ENCODE data around the gene OPN1LW.
A peak's percentile ranks its signal among the peaks of the same experiment; 100 is the strongest.
"Not testable (repeated sequence)": the region's sequence is repeated elsewhere in the genome, so short reads cannot be mapped to it uniquely, and the experiment has no call there.

The OPN1LW gene

DNA sequence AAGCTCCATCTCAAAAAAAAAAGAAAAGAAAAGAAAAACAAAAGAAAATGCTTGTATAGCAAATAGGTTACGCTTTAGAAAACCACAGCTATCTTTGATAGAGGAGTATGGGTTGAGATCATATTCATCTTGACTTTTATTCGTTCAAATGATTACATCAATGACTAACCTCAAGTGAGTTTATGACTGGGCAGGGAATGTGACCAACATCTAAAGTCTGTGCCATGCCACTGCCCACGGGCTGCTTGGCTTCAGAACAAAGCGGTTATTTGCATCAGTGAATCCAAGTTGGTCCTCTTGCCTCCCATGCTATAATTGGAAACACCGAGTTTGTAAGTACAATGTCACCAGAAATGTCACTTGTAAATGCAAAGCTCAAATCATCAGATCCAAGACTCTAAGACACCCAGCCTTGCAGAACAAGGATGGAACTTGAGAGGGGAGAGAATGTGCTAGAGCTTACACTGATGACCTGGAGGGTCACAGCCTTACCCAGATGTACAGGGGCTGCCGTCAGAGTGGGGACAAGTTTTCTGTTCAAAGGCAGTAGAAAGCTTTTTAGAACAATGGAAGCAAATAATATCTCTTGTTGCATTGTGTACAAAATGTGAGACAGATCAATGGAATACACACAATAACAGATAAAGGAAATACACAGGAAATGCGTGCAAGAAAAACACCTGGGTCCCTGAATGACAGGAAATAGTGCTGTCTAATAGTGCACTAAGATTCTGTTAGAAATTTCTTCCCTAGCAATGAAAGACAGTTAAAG, 8.4 kb upstream of the OPN1LW start:
- DNase-seq = no peak

DNA sequence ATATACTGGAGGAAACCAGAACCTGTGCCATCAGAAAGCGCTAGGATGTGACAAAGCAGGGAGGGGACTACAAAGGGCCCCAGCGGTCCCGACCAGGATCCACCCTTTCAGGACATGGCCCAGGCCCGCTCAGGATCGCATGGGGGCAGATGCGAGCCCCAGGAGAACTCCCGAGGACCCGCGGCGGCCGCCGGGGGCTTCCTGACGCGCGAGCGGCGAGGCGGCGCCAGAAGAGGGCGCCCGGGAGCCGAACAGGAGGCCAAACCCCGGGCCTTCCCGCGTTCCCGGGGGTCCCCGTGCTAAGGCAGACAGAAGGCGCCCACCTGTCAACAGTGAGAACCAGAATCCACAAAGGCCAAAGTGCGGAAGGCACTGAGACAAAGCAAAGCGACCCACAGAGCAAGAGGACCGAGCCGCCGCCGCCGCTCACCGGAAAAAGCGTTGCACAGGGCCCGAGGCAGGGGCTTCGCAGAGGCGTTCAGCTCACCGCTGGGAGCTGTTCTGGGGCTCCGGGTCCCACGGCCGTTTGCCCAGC, 7.3 kb upstream of the OPN1LW start:
- DNase-seq = peak in 1 of 2 donors; percentile 34

DNA sequence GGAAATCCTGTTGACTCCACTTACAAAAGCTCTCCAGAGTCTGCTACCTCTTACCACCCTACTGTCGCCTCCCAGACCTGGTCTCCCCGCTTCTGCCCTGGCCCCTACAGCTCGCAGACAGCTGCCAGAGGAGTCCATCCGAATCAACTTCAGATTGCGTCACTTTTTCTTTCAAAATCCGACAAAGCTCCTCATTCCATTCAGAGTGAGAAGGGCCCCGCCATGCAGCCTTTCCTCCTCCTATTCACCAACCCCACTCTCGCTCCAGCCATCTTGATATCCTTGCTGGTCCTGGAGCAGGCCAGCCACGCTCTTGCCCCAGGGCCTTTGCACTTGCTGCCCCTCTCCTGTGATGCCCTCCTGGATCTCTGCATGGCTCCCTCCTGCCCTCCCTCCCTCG, 5.2 kb upstream of the OPN1LW start:
- no peak for DNase-seq

DNA sequence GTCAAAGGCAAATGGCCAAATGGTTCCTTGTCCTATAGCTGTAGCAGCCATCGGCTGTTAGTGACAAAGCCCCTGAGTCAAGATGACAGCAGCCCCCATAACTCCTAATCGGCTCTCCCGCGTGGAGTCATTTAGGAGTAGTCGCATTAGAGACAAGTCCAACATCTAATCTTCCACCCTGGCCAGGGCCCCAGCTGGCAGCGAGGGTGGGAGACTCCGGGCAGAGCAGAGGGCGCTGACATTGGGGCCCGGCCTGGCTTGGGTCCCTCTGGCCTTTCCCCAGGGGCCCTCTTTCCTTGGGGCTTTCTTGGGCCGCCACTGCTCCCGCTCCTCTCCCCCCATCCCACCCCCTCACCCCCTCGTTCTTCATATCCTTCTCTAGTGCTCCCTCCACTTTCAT, 3.8 kb upstream of the OPN1LW start:
- DNase-seq = no peak

DNA sequence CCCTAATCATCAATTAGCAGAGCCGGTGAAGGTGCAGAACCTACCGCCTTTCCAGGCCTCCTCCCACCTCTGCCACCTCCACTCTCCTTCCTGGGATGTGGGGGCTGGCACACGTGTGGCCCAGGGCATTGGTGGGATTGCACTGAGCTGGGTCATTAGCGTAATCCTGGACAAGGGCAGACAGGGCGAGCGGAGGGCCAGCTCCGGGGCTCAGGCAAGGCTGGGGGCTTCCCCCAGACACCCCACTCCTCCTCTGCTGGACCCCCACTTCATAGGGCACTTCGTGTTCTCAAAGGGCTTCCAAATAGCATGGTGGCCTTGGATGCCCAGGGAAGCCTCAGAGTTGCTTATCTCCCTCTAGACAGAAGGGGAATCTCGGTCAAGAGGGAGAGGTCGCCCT, 3.3 kb upstream of the OPN1LW start:
- no peak for DNase-seq

DNA sequence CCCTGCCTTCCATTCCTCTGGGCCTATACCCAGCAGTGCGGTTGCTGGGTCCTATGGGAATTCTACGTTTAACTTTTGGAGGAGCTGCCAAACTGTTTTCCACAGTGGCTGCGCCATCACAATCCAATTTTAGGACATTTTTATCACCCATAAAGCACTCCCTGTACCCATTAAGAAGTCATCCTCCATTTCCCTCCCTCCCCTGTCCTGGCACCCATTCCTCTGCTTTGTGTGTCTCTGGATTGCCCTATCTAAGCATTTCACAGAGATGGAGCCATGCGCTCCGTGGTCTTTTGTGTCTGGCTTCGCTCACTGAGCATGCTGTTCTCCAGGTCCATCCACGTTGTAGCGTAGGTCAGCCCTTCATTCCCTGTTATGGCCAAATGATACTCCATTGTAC, 1.7 kb upstream of the OPN1LW start:
- DNase-seq = no peak

DNA sequence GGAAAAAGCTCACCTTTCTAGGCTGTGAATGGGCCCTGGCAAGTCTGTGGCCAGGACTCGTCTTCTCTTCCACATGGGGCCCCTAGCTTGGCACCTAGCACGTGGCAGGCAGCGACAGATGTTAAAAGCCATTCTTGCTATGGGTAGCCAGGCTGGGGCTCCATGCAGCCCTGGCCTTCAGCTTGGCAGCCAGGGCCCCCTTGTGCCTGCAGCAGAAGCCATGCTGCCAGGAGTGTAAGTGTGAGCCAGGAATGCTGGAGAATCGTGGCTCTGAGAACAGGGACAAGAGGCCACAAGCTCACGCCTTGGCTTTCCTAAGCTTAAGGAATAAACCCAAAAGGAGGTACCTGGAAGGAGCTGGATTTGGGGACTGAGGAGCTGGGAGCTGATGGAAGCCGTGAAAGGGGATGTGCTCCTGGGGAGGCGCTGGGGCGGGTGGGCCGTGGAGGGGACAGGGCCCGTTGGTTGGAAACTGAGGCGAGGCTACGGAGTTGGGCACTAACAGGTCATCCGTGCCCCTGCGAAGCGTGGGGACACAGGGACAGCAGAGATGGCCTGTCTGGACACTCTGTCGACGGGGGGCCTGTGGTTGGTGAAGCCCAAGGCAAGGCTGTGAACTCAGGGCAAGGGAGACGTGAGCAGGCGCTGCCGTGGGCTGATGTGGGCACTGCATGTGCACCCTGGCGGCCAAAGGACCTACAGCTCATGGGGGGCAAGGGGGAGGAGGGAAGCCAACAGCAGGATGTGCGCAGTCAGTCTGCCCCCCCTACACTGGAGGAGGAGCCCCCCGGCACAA, 895 bp upstream of the OPN1LW start:
- no peak for DNase-seq

DNA sequence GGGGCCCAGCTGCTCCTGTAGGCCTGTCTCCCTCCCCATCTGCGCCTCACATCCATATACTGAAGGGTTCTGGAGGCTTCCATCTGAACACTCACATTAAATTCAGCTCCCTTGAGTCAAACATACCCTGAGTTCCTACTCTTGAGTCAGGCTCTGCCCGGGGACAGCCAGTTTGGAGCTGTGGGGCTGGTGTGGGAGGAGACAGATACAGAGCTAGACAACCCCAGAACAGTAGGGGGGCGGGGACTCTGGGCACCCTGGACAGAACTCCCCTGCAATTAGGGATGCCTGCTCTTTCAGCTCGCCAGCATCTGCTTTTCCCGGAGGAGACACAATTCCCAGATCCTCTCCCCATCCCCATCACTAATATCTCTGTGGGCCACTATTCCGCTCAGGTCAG, 7.0 kb downstream of the OPN1LW start:
- DNase-seq = not testable (repeated sequence)

DNA sequence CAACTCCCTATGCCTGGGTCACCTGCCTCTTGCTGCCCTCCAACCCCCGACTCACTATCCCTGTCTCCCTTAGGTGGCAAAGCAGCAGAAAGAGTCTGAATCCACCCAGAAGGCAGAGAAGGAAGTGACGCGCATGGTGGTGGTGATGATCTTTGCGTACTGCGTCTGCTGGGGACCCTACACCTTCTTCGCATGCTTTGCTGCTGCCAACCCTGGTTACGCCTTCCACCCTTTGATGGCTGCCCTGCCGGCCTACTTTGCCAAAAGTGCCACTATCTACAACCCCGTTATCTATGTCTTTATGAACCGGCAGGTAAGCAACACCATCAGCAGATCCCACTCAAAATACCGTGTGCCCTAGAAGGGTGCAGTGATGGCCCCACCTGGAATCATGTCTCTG, 12.2 kb downstream of the OPN1LW start:
- DNase-seq = not testable (repeated sequence)

DNA sequence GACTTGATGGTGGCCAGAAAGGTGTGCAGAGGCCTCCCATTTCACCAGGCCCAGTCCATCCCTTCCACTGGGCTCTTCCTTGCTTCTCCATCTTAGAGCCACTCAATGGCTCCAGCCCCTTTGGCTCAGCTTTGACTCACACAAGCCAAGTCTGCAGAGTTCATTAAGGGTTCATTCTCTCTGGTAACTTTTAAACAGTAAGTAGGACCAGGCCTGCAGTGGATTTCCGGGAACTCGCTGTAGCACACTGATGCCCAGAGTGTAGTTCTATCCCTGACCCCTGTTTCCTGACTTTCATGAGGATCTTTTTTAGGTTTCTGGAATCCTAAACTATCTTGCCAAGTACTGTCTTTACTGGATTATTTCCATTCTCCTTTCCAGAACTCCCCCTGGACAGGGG, 13.2 kb downstream of the OPN1LW start:
- DNase-seq = not testable (repeated sequence)

DNA sequence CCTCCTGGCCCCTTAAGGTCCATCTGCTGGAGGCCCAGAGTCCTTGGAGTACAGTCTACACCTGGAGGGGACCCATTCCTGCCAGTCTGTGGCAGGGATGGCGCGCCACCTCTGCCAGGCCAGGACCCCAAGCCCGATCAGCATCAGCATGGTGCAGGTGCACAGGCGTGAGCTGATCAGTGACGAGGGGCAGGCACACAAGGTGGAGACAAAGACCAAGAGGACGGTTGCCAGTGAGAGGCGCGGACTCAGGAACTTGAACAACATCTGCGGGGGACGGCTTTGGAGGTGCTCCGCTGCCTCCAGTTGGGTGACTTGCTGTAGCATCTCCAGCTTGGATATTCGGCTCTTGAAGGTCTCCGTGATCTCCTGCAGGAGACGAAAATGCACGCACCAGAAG, 15.3 kb downstream of the OPN1LW start:
- not testable (repeated sequence) for DNase-seq

DNA sequence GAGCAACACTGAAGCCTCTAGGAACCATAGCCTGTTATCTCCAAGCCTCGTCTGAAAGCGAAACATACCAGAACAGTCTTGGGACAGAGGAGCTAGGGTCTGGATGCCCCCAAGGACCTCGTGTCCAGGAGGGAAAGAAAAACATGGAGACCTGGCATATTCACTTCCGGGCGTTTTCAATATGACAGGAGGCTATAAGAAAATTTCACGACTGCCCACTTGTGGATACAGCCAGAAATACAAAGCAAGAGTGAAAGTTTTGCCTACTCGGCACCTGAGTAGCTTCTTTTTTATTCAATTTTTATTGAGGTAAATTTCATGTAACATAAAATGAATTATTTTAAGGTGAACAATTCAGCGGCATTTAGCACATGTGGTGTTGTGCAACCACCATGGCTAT, 20.9 kb downstream of the OPN1LW start:
- not testable (repeated sequence) for DNase-seq

DNA sequence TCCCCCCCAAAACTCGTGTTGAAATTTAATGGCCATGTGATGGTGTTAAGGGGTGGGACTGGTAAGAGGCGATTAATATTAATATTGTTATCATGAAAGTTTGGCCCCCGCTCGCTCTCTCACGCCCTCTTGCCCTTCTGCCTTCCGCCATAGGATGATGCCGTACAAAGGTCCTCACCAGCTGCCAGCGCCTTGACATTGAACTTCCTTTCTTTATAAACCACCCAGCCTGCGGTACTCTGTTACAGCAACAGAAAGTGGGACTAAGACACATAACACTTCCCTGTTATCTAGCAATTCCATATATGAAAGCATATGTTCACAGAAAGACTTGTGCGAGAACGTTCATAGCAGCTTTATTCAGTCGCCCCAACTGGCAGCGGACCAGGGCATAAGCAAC, 24.3 kb downstream of the OPN1LW start:
- not testable (repeated sequence) for DNase-seq

DNA sequence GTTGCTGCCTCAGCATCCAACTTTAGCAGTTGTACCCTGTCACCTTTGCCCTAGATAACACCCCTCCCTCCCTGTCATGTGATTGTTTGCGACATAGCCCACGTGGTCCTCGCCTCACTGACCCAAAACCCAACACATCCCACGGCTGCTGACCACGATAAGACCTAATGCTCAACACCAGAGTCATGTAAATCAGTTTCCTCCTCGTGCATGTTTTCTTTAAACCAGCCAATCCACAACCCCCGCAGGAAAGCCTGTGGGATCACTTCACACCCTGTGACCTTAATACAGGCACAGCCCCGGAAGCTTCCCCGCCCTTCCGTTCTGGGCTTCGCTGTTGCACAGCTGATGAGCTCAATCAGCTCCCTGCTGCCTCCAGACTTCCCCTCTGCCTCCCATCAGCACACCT, 28.5 kb downstream of the OPN1LW start:
- DNase-seq = not testable (repeated sequence)

DNA sequence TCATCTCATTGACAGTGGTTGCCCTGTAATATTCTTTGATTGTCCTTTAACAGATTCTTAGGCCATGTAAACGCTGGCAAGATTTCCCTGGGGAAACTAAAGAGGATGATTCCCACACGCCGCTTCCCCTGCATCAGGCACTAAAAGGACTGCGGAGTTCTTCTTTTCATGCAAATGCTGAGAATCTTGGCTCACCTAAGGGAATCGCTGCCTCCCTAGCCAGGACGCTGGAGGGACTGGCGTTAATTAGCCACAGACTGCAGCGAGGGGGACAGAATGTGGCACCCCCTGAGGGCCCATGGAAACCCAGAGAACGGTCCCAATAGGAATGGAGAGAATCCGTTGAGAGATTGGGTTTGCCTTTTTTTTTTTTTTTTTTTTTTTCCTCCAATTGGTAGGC, 30.3 kb downstream of the OPN1LW start:
- not testable (repeated sequence) for DNase-seq

DNA sequence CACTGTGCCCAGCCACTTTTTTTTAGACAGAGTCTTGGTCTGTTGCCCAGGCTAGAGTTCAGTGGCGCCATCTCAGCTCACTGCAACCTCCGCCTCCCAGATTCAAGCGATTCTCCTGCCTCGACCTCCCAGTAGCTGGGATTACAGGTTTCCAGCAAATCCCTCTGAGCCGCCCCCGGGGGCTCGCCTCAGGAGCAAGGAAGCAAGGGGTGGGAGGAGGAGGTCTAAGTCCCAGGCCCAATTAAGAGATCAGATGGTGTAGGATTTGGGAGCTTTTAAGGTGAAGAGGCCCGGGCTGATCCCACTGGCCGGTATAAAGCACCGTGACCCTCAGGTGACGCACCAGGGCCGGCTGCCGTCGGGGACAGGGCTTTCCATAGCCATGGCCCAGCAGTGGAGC, 38.3 kb downstream of the OPN1LW start, which contains the start of gene OPN1MW:
Gene OPN1MW, plus strand, starts transcription at position 301 of the 400 bp plus-strand sequence. Its CDS starts 82 bp downstream, at position 383.
- not testable (repeated sequence) for DNase-seq

DNA sequence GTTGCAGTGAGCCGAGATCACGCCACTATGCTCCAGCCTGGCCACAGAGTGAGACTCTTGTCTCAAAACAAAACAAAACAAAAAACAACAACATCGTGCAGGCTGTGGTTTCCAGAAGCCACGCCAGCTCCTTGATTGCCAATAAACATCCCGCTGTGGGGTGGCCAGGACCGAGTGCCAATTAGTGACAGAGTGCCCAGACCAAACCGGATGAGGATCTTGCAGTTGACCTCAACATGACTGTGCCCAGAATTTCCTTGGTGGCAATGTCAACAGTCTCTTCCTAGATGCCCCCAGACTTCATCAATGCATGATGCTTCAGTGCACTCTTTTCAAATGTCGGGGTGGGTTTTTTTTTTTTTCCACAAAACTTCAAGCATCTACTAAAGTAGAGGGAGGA, 39.8 kb downstream of the OPN1LW start:
- not testable (repeated sequence) for DNase-seq

DNA sequence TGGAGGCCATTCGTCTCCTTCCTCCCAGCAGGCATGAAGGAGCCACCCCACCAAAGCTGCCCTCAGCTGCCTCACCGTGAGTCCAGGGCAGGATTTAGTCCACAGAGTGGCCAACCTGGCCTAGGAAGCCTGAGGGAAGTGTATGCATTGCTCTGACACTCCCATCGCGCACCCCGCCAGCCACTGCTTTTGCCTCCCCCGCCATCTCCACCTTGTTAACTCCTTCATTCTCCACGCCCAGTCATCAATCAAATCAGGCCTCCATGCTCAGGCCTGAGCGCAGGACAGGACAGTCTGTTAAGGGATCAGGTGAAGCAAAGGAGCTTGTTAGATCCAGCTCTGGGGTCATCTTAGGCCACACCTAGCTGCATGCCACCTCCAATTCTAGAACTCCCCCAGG, 48.8 kb downstream of the OPN1LW start:
- not testable (repeated sequence) for DNase-seq

DNA sequence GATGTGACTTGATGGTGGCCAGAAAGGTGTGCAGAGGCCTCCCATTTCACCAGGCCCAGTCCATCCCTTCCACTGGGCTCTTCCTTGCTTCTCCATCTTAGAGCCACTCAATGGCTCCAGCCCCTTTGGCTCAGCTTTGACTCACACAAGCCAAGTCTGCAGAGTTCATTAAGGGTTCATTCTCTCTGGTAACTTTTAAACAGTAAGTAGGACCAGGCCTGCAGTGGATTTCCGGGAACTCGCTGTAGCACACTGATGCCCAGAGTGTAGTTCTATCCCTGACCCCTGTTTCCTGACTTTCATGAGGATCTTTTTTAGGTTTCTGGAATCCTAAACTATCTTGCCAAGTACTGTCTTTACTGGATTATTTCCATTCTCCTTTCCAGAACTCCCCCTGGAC, 50.3 kb downstream of the OPN1LW start:
- not testable (repeated sequence) for DNase-seq

DNA sequence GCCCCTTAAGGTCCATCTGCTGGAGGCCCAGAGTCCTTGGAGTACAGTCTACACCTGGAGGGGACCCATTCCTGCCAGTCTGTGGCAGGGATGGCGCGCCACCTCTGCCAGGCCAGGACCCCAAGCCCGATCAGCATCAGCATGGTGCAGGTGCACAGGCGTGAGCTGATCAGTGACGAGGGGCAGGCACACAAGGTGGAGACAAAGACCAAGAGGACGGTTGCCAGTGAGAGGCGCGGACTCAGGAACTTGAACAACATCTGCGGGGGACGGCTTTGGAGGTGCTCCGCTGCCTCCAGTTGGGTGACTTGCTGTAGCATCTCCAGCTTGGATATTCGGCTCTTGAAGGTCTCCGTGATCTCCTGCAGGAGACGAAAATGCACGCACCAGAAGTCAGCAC, 52.4 kb downstream of the OPN1LW start:
- not testable (repeated sequence) for DNase-seq
